NAMALWA (cell line): ENCODE data around the gene ADAMTS17.

Source experiments
- DNase-seq: peaks from one replicate; pipeline ENCODE4 v3.0.0-alpha.2; 2015; ENCODE audit warnings: low spot score

Gene ADAMTS17

GRCh38 chr15:100174159-100174903 lies 167.4 kb downstream of the ADAMTS17 start:
- DNase-seq = no peak

- no peak for DNase-seq
Measured at GRCh38 chr15:100172356-100173024, 169.3 kb downstream of the ADAMTS17 start.

- DNase-seq = no peak
Measured at GRCh38 chr15:100171411-100171810, 170.4 kb downstream of the ADAMTS17 start.

GRCh38 chr15:100170291-100171210 lies 171.2 kb downstream of the ADAMTS17 start:
- no peak for DNase-seq

- no peak for DNase-seq
Measured at GRCh38 chr15:100169615-100170290, 172.0 kb downstream of the ADAMTS17 start.

GRCh38 chr15:100168787-100169186 lies 173.0 kb downstream of the ADAMTS17 start:
- DNase-seq = no peak

- no peak for DNase-seq
Measured at GRCh38 chr15:100167884-100168375, 173.8 kb downstream of the ADAMTS17 start.

- no peak for DNase-seq
Measured at GRCh38 chr15:100166313-100166712, 175.5 kb downstream of the ADAMTS17 start.

- DNase-seq = no peak
Measured at GRCh38 chr15:100163961-100164360, 177.8 kb downstream of the ADAMTS17 start.

GRCh38 chr15:100160953-100161352 lies 180.8 kb downstream of the ADAMTS17 start:
- no peak for DNase-seq

- DNase-seq = no peak
Measured at GRCh38 chr15:100159436-100159835, 182.3 kb downstream of the ADAMTS17 start.

- no peak for DNase-seq
Measured at GRCh38 chr15:100158356-100158755, 183.4 kb downstream of the ADAMTS17 start.

GRCh38 chr15:100156201-100156600 lies 185.6 kb downstream of the ADAMTS17 start:
- no peak for DNase-seq

- no peak for DNase-seq
Measured at GRCh38 chr15:100154338-100154737, 187.4 kb downstream of the ADAMTS17 start.

- no peak for DNase-seq
Measured at GRCh38 chr15:100152463-100152862, 189.3 kb downstream of the ADAMTS17 start.

- no peak for DNase-seq
Measured at GRCh38 chr15:100150906-100151305, 190.9 kb downstream of the ADAMTS17 start.

GRCh38 chr15:100147828-100148227 lies 193.9 kb downstream of the ADAMTS17 start:
- DNase-seq = no peak

GRCh38 chr15:100143378-100143777 lies 198.4 kb downstream of the ADAMTS17 start:
- DNase-seq = no peak

GRCh38 chr15:100141311-100142001 lies 200.3 kb downstream of the ADAMTS17 start:
- DNase-seq = no peak

GRCh38 chr15:100140527-100141308 lies 201.1 kb downstream of the ADAMTS17 start:
- DNase-seq = no peak
